ENCODE results near the gene KLRC4.

KLRC4 gene

GRCh38 chr12:10363914-10364814, 45.4 kb downstream of the KLRC4 start:
- TF ChIP-seq EZH2phosphoT487 (IDR thresholded peaks at IDR 0.05; ENCODE audit: low read depth): no peak
- no peak for TF ChIP-seq CTCF (IDR thresholded peaks at IDR 0.05; ENCODE audit: low read depth, low read length)
- H2AFZ ChIP-seq (ENCODE audit: low read depth, low read length): peak overlapping the region; percentile 22; the same call in 1 of the 2 replicates
- H4K20me1 ChIP-seq (ENCODE audit: insufficient read depth, low read length): no peaks in the 10 kb centered on the region
- no peaks in the 10 kb centered on the region for H3K27me3 ChIP-seq (ENCODE audit: low read depth, low read length)
- peak overlapping the region; percentile 95 for H3K27ac ChIP-seq (ENCODE audit: low read length)
- H3K4me1 ChIP-seq (ENCODE audit: low read length): peaks cover 77% of the 10 kb centered on the region
- H3K4me2 ChIP-seq (ENCODE audit: low read length): peak overlapping the region; percentile 87
- peak overlapping the region; percentile 90 for H3K9ac ChIP-seq (ENCODE audit: low read length)
- H3K36me3 ChIP-seq (replicated peaks; ENCODE audit: low read depth, low read length): no peaks in the 10 kb centered on the region
- H3K4me3 ChIP-seq (ENCODE audit: low read length): peak overlapping the region; percentile 80
- no peaks in the 10 kb centered on the region for H3K9me3 ChIP-seq (ENCODE audit: insufficient read depth, low read length)
- H3K79me2 ChIP-seq (ENCODE audit: low read length): no peaks in the 10 kb centered on the region

GRCh38 chr12:10363658-10363913, 46.0 kb downstream of the KLRC4 start:
- Histone ChIP-seq H3K27me3 (ENCODE audit: low read depth, low read length) (no peaks in the 10 kb centered on the region), H3K36me3 (replicated peaks; ENCODE audit: low read depth, low read length) (no peaks in the 10 kb centered on the region), H3K27ac (ENCODE audit: low read length) (peak overlapping the region; percentile 95), H2AFZ (ENCODE audit: low read depth, low read length) (peak overlapping the region; percentile 22; the same call in 1 of the 2 replicates), H3K4me1 (ENCODE audit: low read length) (peaks cover 71% of the 10 kb centered on the region), H3K4me2 (ENCODE audit: low read length) (peak overlapping the region; percentile 87), H3K9ac (ENCODE audit: low read length) (peak overlapping the region; percentile 90), H3K79me2 (ENCODE audit: low read length) (no peaks in the 10 kb centered on the region), H3K4me3 (ENCODE audit: low read length) (peak overlapping the region; percentile 80), H4K20me1 (ENCODE audit: insufficient read depth, low read length) (no peaks in the 10 kb centered on the region), H3K9me3 (ENCODE audit: insufficient read depth, low read length) (no peaks in the 10 kb centered on the region)
- TF ChIP-seq CTCF (IDR thresholded peaks at IDR 0.05; ENCODE audit: low read depth, low read length) (no peak), EZH2phosphoT487 (IDR thresholded peaks at IDR 0.05; ENCODE audit: low read depth) (no peak)

- no peaks in the 10 kb centered on the region for H4K20me1 ChIP-seq (ENCODE audit: insufficient read depth, low read length)
- no peaks in the 10 kb centered on the region for H3K27me3 ChIP-seq (ENCODE audit: low read depth, low read length)
- no peaks in the 10 kb centered on the region for H3K79me2 ChIP-seq (ENCODE audit: low read length)
- no peaks in the 10 kb centered on the region for H3K36me3 ChIP-seq (replicated peaks; ENCODE audit: low read depth, low read length)
- H3K4me2 ChIP-seq (ENCODE audit: low read length): peak overlapping the region; percentile 87
- H3K9ac ChIP-seq (ENCODE audit: low read length): peak overlapping the region; percentile 90
- TF ChIP-seq EZH2phosphoT487 (IDR thresholded peaks at IDR 0.05; ENCODE audit: low read depth) (no peak), CTCF (IDR thresholded peaks at IDR 0.05; ENCODE audit: low read depth, low read length) (no peak)
- peak overlapping the region; percentile 80 for H3K4me3 ChIP-seq (ENCODE audit: low read length)
- H2AFZ ChIP-seq (ENCODE audit: low read depth, low read length): peak overlapping the region; percentile 32; the same call in 1 of the 2 replicates
- H3K9me3 ChIP-seq (ENCODE audit: insufficient read depth, low read length): no peaks in the 10 kb centered on the region; the same call in 1 of the 2 replicates
- H3K27ac ChIP-seq (ENCODE audit: low read length): peak overlapping the region; percentile 95
- H3K4me1 ChIP-seq (ENCODE audit: low read length): peaks cover 65% of the 10 kb centered on the region
These were observed 46.5 kb downstream of the KLRC4 start for GRCh38 chr12:10362828-10363657.

- no peaks in the 10 kb centered on the region for H3K79me2 ChIP-seq (ENCODE audit: low read length)
- H3K27me3 ChIP-seq (ENCODE audit: low read depth, low read length): no peaks in the 10 kb centered on the region
- no peaks in the 10 kb centered on the region; the same call in 1 of the 2 replicates for H3K9me3 ChIP-seq (ENCODE audit: insufficient read depth, low read length)
- 0 out of 2 replicates have a peak overlapping the region, but pooled peaks have one; percentile 32 for H2AFZ ChIP-seq (ENCODE audit: low read depth, low read length)
- H4K20me1 ChIP-seq (ENCODE audit: insufficient read depth, low read length): no peaks in the 10 kb centered on the region
- peak overlapping the region; percentile 90; the same call in 1 of the 2 replicates for H3K9ac ChIP-seq (ENCODE audit: low read length)
- H3K4me1 ChIP-seq (ENCODE audit: low read length): peaks cover 58% of the 10 kb centered on the region
- no peaks in the 10 kb centered on the region for H3K36me3 ChIP-seq (replicated peaks; ENCODE audit: low read depth, low read length)
- TF ChIP-seq EZH2phosphoT487 (IDR thresholded peaks at IDR 0.05; ENCODE audit: low read depth) (no peak), CTCF (IDR thresholded peaks at IDR 0.05; ENCODE audit: low read depth, low read length) (no peak)
- H3K4me2 ChIP-seq (ENCODE audit: low read length): peak overlapping the region; percentile 87
- peak overlapping the region; percentile 80 for H3K4me3 ChIP-seq (ENCODE audit: low read length)
- peak overlapping the region; percentile 95 for H3K27ac ChIP-seq (ENCODE audit: low read length)
These were observed 47.2 kb downstream of the KLRC4 start for GRCh38 chr12:10362325-10362724.

Data from OCI-LY3 (cell line).